DOHH2 (cell line): ENCODE data around the gene IFIT2.

Source experiments
- H3F3A ChIP-seq: fragments of 200-600 bp; sonication (generic), shearing (Covaris generic); 2 replicates; pipeline ENCODE4 v1.6.0; 2016; ENCODE audit warnings: antibody characterized with exemption, mild to moderate bottlenecking; ENCODE audit not compliant: control insufficient read depth, insufficient read depth
- H3K27ac ChIP-seq: fragments of 200-600 bp; sonication (generic); 2 replicates; pipeline ENCODE4 v1.5.1; 2014; ENCODE audit warnings: low read depth, mild to moderate bottlenecking, low read length, moderate library complexity
- H3K27me3 ChIP-seq: fragments of 200-600 bp; sonication (generic); 2 replicates; pipeline ENCODE4 v1.6.1; 2014; ENCODE audit warnings: mild to moderate bottlenecking, low read length, mixed read lengths; ENCODE audit not compliant: control insufficient read depth
- H3K36me3 ChIP-seq: fragments of 200-600 bp; sonication (generic); 2 replicates; pipeline ENCODE4 v1.6.1; 2014; ENCODE audit warnings: mild to moderate bottlenecking, low read length, moderate library complexity, mixed read lengths; ENCODE audit not compliant: control insufficient read depth
- H3K4me1 ChIP-seq: fragments of 200-600 bp; sonication (generic); 2 replicates; pipeline ENCODE4 v1.6.1; 2014; ENCODE audit warnings: mild to moderate bottlenecking, low read length, mixed read lengths; ENCODE audit not compliant: control insufficient read depth
- H3K4me2 ChIP-seq: fragments of 200-600 bp; sonication (generic); 2 replicates; pipeline ENCODE4 v1.6.0; 2014; ENCODE audit warnings: mild to moderate bottlenecking, low read length, moderate library complexity
- H3K4me3 ChIP-seq: fragments of 200-600 bp; sonication (generic); 2 replicates; pipeline ENCODE4 v1.5.1; 2014; ENCODE audit warnings: mild to moderate bottlenecking, low read length, mixed read lengths
- H3K79me2 ChIP-seq: fragments of 200-600 bp; sonication (generic); 2 replicates; pipeline ENCODE4 v1.6.1; 2014; ENCODE audit warnings: mild to moderate bottlenecking, low read length, mixed read lengths; ENCODE audit not compliant: control insufficient read depth
- H3K9me2 ChIP-seq: fragments of 200-600 bp; sonication (generic); replicated peaks from 2 replicates; pipeline ENCODE4 v1.6.1; 2014; ENCODE audit warnings: mild to moderate bottlenecking, low read length, mixed read lengths; ENCODE audit not compliant: control insufficient read depth
- H3K9me3 ChIP-seq: fragments of 200-600 bp; sonication (generic); 2 replicates; pipeline ENCODE4 v1.6.1; 2014; ENCODE audit warnings: antibody characterized with exemption, low read length, mixed read lengths; ENCODE audit not compliant: control insufficient read depth, insufficient read depth
- H4K20me1 ChIP-seq: fragments of 200-600 bp; sonication (generic); 2 replicates; pipeline ENCODE4 v1.6.0; 2014; ENCODE audit warnings: low read depth, mild to moderate bottlenecking, antibody characterized with exemption, low read length, moderate library complexity; ENCODE audit not compliant: control insufficient read depth, insufficient read depth
- CTCF ChIP-seq: fragments of 200-600 bp; sonication (generic); IDR thresholded peaks from one replicate; pipeline ENCODE4 v1.5.1; 2014; ENCODE audit warnings: antibody characterized with exemption, mild to moderate bottlenecking, low read depth, low read length; ENCODE audit not compliant: poor library complexity, severe bottlenecking
- EZH2phosphoT487 ChIP-seq: fragments of 200-600 bp; sonication (generic); IDR thresholded peaks from 2 replicates; pipeline ENCODE4 v1.6.1; 2017; ENCODE audit warnings: borderline replicate concordance, mild to moderate bottlenecking, antibody characterized with exemption, low read length, moderate library complexity, mixed read lengths

IFIT2 gene

GRCh38 chr10:89337484-89337883, 35.6 kb downstream of the IFIT2 start:
- Histone ChIP-seq H3K4me1 (peaks cover 17% of the 10 kb centered on the region), H3K4me3 (no peak overlapping the region), H3K9me2 (no peaks in the 10 kb centered on the region), H3K36me3 (no peaks in the 10 kb centered on the region), H3K79me2 (no peaks in the 10 kb centered on the region), H3K9me3 (no peaks in the 10 kb centered on the region), H3F3A (no peaks in the 10 kb centered on the region), H3K4me2 (no peak overlapping the region), H3K27me3 (peaks cover 3% of the 10 kb centered on the region; the same call in 1 of the 2 replicates), H4K20me1 (no peaks in the 10 kb centered on the region), H3K27ac (no peak overlapping the region)
- no peak for TF ChIP-seq CTCF
- TF ChIP-seq EZH2phosphoT487, result no peak

- no peaks in the 10 kb centered on the region for H3K9me2 ChIP-seq
- H3K4me1 ChIP-seq, result peaks cover 4% of the 10 kb centered on the region
- H3K36me3 ChIP-seq, result no peaks in the 10 kb centered on the region
- no peak overlapping the region for H3K4me2 ChIP-seq
- no peaks in the 10 kb centered on the region for H3F3A ChIP-seq
- no peak overlapping the region for H3K27ac ChIP-seq
- no peaks in the 10 kb centered on the region for H4K20me1 ChIP-seq
- no peaks in the 10 kb centered on the region for H3K9me3 ChIP-seq
- peaks cover 3% of the 10 kb centered on the region; the same call in 1 of the 2 replicates for H3K27me3 ChIP-seq
- no peaks in the 10 kb centered on the region for H3K79me2 ChIP-seq
- no peak overlapping the region for H3K4me3 ChIP-seq
- TF ChIP-seq EZH2phosphoT487 (no peak), CTCF (no peak)
Observed at GRCh38 chr10:89338713-89339112, 36.9 kb downstream of the IFIT2 start.

- Histone ChIP-seq H3K9me2 (no peaks in the 10 kb centered on the region), H3K27me3 (peaks cover 3% of the 10 kb centered on the region; the same call in 1 of the 2 replicates), H3K4me1 (no peaks in the 10 kb centered on the region), H3K4me2 (no peak overlapping the region), H3K27ac (no peak overlapping the region), H3K79me2 (no peaks in the 10 kb centered on the region), H4K20me1 (no peaks in the 10 kb centered on the region), H3K9me3 (no peaks in the 10 kb centered on the region), H3K36me3 (no peaks in the 10 kb centered on the region), H3F3A (no peaks in the 10 kb centered on the region), H3K4me3 (no peak overlapping the region)
- TF ChIP-seq CTCF (no peak), EZH2phosphoT487 (no peak)
Observed at GRCh38 chr10:89339875-89340274, 38.0 kb downstream of the IFIT2 start.

GRCh38 chr10:89341649-89342048, 39.8 kb downstream of the IFIT2 start:
- H3F3A ChIP-seq, result no peaks in the 10 kb centered on the region
- no peaks in the 10 kb centered on the region for H3K4me1 ChIP-seq
- H3K4me3 ChIP-seq, result no peak overlapping the region
- H3K36me3 ChIP-seq, result no peaks in the 10 kb centered on the region
- H4K20me1 ChIP-seq, result no peaks in the 10 kb centered on the region
- no peak overlapping the region for H3K4me2 ChIP-seq
- no peaks in the 10 kb centered on the region for H3K79me2 ChIP-seq
- no peak overlapping the region for H3K27ac ChIP-seq
- peaks cover 3% of the 10 kb centered on the region; the same call in 1 of the 2 replicates for H3K27me3 ChIP-seq
- TF ChIP-seq EZH2phosphoT487 (no peak), CTCF (no peak)
- H3K9me3 ChIP-seq, result no peaks in the 10 kb centered on the region
- H3K9me2 ChIP-seq, result no peaks in the 10 kb centered on the region
